Aorta (tissue), 5 donors: ENCODE data around the gene LAMTOR3. TPM values are rescaled to one million over a fixed set of nuclear protein-coding genes. Genes with fewer than 3 reads are reported as not detected.

Experiments used
- ATAC-seq: fragments of 200-7000 bp; cut with Tn5 transposase; one replicate; pipeline ENCODE4 v1.9.1; 2022; ENCODE audit warnings: moderate library complexity; ENCODE audit not compliant: low FRiP score
- DNase-seq, 2 donors: peaks; one replicate each; pipeline ENCODE4 v3.0.0-alpha.2; 2020
- H3K27ac ChIP-seq, 2 donors: one replicate each; pipeline ENCODE4 v1.5.1; 2013; ENCODE audit warnings: low read length in 2 of 2, mild to moderate bottlenecking in 2 of 2, moderate library complexity in 2 of 2, control low read depth in 1 of 2, inconsistent platforms in 1 of 2, low read depth in 1 of 2
- H3K27me3 ChIP-seq, 2 donors: one replicate each; pipeline ENCODE4 v1.6.1; 2013; ENCODE audit warnings: control low read depth in 1 of 2, low read length in 1 of 2, mild to moderate bottlenecking in 1 of 2, moderate library complexity in 1 of 2; ENCODE audit not compliant: insufficient read depth in 2 of 2, control insufficient read depth in 1 of 2
- H3K36me3 ChIP-seq, 2 donors: one replicate each; pipeline ENCODE4 v1.6.1; 2013; ENCODE audit warnings: control low read depth in 1 of 2, low read length in 1 of 2, mild to moderate bottlenecking in 1 of 2; ENCODE audit not compliant: insufficient read depth in 2 of 2, control insufficient read depth in 1 of 2
- H3K4me1 ChIP-seq, 2 donors: one replicate each; pipeline ENCODE4 v1.6.1; 2013; ENCODE audit warnings: low read length in 2 of 2, control low read depth in 1 of 2, mild to moderate bottlenecking in 1 of 2, moderate library complexity in 1 of 2; ENCODE audit not compliant: insufficient read depth in 2 of 2, control insufficient read depth in 1 of 2
- H3K4me3 ChIP-seq, 2 donors: one replicate each; pipeline ENCODE4 v1.5.1; 2013; ENCODE audit warnings: low read length in 2 of 2, control low read depth in 1 of 2, mild to moderate bottlenecking in 1 of 2
- H3K9me3 ChIP-seq: one replicate; pipeline ENCODE4 v1.6.1; 2013; ENCODE audit warnings: mild to moderate bottlenecking, low read length; ENCODE audit not compliant: control insufficient read depth
- WGBS, 2 donors: extraction: QIAGEN DNeasy Blood & Tissue Kit; methylation state at CpG; one replicate each; pipeline ENCODE4 v1.1.7; 2013; 5-methylcytosine and 5-hydroxymethylcytosine counted together
- intact Hi-C, 2 donors: fragments of 100-400 bp; cut with DNase I; formaldehyde crosslinking; loops; one replicate each; pipeline versions ENCODE4 v1.14.2 to v1.15.0; 2022
- polyA plus RNA-seq, 2 donors: library from polyadenylated mRNA; stranded (reverse); fragments of 200-250 nt; gene quantifications; one replicate each; pipeline ENCODE4 v1.2.3, GENCODE V29; 2013
- total RNA-seq, 2 donors: library from RNA; stranded (reverse); fragmentation: NEBNext Ultra II Directional; extraction: Animal tissue kit (Norgen Biotek cat#: 25700); gene quantifications; one replicate each; pipeline ENCODE4 v1.2.1, GENCODE V29; 2021
- donor health status: healthy with polysubstance abuse.
- donor health status: Bipolar disorder and iron deficiency.
- donor health status: DM: no; HTN: no; CAD: no.
- donor health status: DM: no; HTN: no; CAD: no.
- donor health status: DM: yes; HTN: yes; CAD: no.

The LAMTOR3 gene
- total and polyA plus RNA-seq, 4 donors = 31.1 to 53.1 (median 34.2) TPM

DNA sequence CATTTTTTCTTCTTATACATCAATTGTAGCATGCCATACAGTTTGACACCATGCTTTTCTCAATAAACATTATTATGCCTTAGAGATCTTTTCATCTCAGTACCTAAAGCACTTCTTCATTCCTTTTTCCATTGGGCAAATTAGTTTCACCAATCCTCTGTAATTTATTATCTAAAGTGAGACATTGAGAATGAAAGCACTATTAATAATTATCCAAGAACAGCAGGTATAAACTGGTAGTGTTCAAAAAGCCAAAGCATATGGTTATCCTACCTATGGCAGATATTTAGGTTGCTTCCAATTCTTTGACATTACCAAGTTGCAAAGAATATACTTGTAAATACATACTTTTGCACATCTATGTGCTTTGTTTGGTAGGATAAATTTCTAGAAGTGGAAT lies 15.6 kb downstream of the LAMTOR3 start:
- Histone ChIP-seq H3K4me3 (no peak overlapping the region), H3K9me3 (no peaks in the 10 kb centered on the region), H3K4me1 (no peaks in the 10 kb centered on the region), H3K27ac (no peak overlapping the region), H3K27me3 (no peaks in the 10 kb centered on the region), H3K36me3 (peaks cover 5 to 6% of the 10 kb centered on the region in 2 donors)
- intact Hi-C loops = no loop called here
- DNase-seq = no peak
- ATAC-seq = no peak

DNA sequence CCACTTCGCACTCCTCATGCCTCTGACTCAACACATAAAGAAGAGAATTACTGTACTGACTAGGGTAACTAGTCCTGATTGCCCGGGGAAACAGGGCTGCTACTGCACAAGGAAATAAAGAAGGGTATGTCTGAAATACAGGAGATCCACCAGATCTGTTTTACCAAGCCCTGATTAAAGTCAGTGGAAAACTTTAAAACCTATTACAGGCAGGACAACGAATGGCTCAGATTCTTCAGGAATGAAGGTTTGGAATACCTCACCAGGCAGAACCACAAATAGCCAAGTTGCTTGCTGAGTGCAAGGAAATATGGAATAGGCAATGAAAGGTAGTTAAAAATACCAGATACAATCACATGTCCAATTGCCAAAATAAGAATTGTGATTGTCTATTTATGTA lies 17.3 kb downstream of the LAMTOR3 start:
- DNase-seq = no peak
- H3K9me3 ChIP-seq = no peaks in the 10 kb centered on the region
- intact Hi-C loops = no loop called here
- no peak overlapping the region for H3K27ac ChIP-seq
- H3K4me3 ChIP-seq = no peak overlapping the region
- no peak for ATAC-seq
- peaks cover 5 to 6% of the 10 kb centered on the region in 2 donors for H3K36me3 ChIP-seq
- H3K4me1 ChIP-seq = no peaks in the 10 kb centered on the region
- no peaks in the 10 kb centered on the region for H3K27me3 ChIP-seq
- 65 to 74% methylated on average over 3 of the region's 3 CpGs for WGBS, 2 donors

DNA sequence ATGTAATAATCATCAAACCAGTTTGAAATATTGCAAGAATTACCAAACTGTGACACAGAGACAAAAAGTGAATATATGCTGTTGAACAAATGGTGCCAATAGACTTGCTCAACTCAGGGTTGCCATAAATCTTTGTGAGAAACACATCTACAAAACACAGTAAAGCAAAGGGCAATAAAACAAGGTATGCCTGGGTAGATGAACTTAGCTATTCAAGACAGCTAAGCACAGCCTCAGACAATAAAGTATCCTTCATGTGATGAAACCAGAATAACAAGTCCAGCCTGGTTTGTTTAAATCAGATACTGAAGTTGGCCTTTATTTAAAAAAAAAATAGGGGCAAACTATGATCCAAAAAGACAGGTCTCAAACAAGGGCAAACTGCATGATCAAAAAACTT lies 19.2 kb downstream of the LAMTOR3 start:
- ATAC-seq (no peak), DNase-seq (no peak)
- Histone ChIP-seq H3K27ac (no peak overlapping the region), H3K36me3 (peaks cover under 1 to 3% of the 10 kb centered on the region in 2 donors), H3K4me1 (no peaks in the 10 kb centered on the region), H3K9me3 (no peaks in the 10 kb centered on the region), H3K4me3 (no peak overlapping the region), H3K27me3 (no peaks in the 10 kb centered on the region)
- intact Hi-C loops = no loop called here

DNA sequence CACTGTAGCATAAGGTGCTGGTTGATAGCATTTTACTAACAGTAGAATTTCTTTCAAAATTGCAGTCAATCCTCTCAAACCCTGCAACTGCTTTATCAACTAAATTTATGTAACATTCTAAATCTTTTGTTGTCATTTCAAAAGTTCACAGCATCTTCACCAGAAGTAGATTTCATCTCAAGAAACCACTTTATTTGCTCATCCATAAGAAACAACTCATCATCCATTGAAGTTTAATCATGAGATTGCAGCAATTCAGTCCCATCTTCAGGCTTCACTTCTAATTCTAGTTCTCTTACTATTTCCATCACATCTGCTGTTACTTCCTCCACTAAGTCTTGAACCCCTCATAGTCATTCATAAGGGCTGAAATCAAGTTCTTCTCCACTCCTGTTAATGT lies 21.7 kb downstream of the LAMTOR3 start:
- intact Hi-C loops = no loop called here
- Histone ChIP-seq H3K4me3 (no peak overlapping the region), H3K27ac (no peak overlapping the region), H3K27me3 (no peaks in the 10 kb centered on the region), H3K36me3 (no peaks in the 10 kb centered on the region), H3K4me1 (no peaks in the 10 kb centered on the region), H3K9me3 (no peaks in the 10 kb centered on the region)
- DNase-seq (no peak), ATAC-seq (no peak)

DNA sequence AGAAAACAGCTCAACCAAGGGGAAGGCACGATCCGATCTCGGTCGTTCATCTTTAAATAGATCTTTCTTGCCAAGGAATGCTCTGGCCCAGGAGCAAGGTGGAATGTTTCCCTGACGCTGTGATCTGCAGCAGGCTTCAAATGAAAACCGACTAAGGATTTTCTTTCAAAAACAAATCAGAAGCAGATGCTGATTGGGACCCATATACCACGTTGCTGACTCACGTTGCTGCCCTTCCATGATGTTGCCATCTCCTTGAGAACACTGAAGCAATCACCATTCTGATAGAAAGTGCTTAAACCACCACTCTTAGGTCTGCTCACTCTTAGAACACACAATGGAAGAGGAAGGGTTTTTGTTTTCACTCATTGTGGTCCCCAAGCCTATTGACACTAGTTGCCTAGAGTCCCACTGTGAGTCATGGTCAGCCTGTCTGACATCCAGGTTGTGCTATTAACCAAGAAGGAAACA lies 26.1 kb downstream of the LAMTOR3 start:
- Histone ChIP-seq H3K9me3 (no peaks in the 10 kb centered on the region), H3K36me3 (no peaks in the 10 kb centered on the region), H3K4me3 (no peak overlapping the region), H3K4me1 (no peaks in the 10 kb centered on the region), H3K27ac (no peak overlapping the region), H3K27me3 (no peaks in the 10 kb centered on the region)
- ATAC-seq (no peak), DNase-seq (no peak)
- WGBS, 2 donors = 9 to 16% methylated on average over 8 of the region's 8 CpGs
- intact Hi-C loops = no loop called here

DNA sequence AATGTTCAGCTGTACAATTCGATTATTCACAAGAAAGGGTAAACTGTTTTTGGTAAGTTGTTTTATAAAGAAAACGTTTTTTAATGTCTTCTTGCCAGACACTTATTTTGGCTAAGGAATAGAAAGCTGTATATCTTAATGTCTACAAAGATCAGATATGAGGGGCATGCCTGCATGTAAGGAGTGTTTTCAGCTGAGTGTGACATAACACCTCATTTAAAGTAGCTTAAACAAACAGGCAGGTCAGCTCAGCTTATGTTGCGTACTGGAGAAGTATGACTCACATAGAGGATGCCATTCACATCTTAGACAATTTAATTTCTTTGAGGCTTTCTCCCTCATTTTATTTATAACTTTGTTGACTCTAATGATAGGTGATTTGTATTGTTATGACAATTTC lies 30.4 kb downstream of the LAMTOR3 start:
- no peaks in the 10 kb centered on the region for H3K4me1 ChIP-seq
- WGBS, 2 donors = 36 to 54% methylated on average over 3 of the region's 3 CpGs
- no peaks in the 10 kb centered on the region for H3K27me3 ChIP-seq
- no peak for DNase-seq
- intact Hi-C loops = no loop called here
- H3K27ac ChIP-seq = no peak overlapping the region
- no peak for ATAC-seq
- H3K9me3 ChIP-seq = no peaks in the 10 kb centered on the region
- H3K4me3 ChIP-seq = no peak overlapping the region
- no peaks in the 10 kb centered on the region for H3K36me3 ChIP-seq

DNA sequence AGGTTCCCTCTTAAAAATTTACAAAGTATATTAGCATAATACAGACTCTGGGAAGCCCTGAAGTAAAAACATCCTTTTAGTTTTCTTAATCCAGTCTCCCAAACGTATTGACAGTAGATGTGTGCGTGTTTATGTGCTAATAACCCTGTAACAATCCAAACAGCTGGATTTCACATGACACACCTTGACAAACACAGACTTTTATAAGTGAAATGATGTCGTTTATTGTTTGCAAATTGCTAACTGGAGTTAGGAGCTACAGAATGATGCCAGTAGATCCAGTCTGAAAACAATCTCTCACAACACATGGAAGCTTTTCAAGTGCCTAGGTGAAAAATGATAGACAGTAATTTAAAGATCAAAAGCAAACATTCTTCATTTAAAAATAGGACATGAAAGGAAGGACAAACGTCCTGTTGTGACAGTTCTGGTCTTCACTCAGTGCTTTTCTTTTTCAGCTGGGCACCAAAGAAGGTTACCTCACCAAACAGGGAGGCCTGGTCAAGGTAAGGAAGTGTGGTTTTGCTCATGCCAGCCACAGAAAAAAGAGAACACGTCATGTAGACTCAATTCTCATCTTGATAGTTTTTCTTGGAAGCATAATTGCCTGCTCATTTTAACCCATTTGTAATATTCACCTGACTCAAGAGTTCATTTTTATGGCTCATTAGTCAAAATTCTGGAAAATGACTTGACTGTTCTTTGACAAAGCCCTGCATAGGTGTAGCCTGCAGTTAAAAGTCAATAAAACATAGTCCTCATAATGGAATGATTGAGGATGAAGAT lies 32.9 kb downstream of the LAMTOR3 start:
- 61 to 62% methylated on average over 5 of the region's 5 CpGs for WGBS, 2 donors
- Histone ChIP-seq H3K27me3 (no peaks in the 10 kb centered on the region), H3K9me3 (no peaks in the 10 kb centered on the region), H3K4me3 (no peak overlapping the region), H3K27ac (no peak overlapping the region), H3K36me3 (no peaks in the 10 kb centered on the region), H3K4me1 (no peaks in the 10 kb centered on the region)
- DNase-seq = no peak
- intact Hi-C loops = no loop called here
- ATAC-seq = no peak

DNA sequence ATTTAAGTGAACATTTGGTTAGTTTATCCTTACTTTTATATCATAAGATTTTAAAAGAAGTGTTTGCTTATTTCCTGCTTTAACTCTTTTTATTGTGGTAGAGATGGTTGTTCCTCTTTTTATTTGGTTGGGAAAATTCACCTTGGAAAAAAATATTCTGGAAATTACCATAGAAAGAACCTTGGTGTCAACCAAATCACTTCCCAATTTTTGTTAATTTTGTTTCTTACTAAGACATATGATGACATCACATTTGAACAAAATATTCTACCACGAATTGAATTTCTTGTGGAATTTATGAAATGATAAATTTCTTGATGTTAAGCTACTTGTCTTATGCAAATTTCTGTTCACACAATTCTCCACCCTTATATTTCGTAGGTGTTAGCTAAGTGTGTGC lies 33.7 kb downstream of the LAMTOR3 start:
- Histone ChIP-seq H3K9me3 (no peaks in the 10 kb centered on the region), H3K36me3 (no peaks in the 10 kb centered on the region), H3K27me3 (no peaks in the 10 kb centered on the region), H3K4me3 (no peak overlapping the region), H3K27ac (no peak overlapping the region), H3K4me1 (no peaks in the 10 kb centered on the region)
- 85 to 86% methylated on average over 2 of the region's 2 CpGs for WGBS, 2 donors
- ATAC-seq = no peak
- DNase-seq = no peak
- intact Hi-C loops = no loop called here

DNA sequence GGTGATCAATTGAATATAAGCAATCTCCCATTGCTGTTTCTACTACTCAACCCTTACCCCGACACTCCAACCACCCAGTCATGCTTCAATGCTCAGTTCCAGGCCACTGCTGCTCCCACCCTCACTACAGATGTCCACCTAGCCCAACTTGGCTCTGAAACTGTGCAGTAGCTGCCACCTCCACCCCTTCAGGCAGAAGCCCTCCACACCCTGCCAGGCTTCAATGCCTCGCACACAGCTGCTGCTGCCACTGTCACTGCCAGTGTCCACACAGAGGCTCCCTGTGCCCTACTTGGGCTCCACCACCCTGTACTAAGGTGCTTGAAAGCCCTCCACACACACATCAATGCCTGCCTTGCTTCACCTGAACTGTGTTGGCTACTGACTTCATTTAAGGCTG lies 34.6 kb downstream of the LAMTOR3 start:
- Histone ChIP-seq H3K27ac (no peak overlapping the region), H3K4me1 (no peaks in the 10 kb centered on the region), H3K36me3 (no peaks in the 10 kb centered on the region), H3K4me3 (no peak overlapping the region), H3K9me3 (no peaks in the 10 kb centered on the region), H3K27me3 (no peaks in the 10 kb centered on the region)
- 94 to 97% methylated on average over 2 of the region's 2 CpGs for WGBS, 2 donors
- DNase-seq (no peak), ATAC-seq (no peak)
- intact Hi-C loops = no loop called here
